Stimulated activated CD4-positive, alpha-beta T cell treated with anti-CD3 and anti-CD28 coated beads, Interleukin-15, amount 100 ng/mL, for 1 hour (primary cell): ENCODE measurements around the gene PKNOX2.

Experiments
- DNase-seq, 2 donors: peaks; one replicate each; pipeline ENCODE4 v3.0.0-alpha.2; 2020; ENCODE audit warnings: low read depth in 1 of 2, low spot score in 1 of 2

PKNOX2 gene

DNA sequence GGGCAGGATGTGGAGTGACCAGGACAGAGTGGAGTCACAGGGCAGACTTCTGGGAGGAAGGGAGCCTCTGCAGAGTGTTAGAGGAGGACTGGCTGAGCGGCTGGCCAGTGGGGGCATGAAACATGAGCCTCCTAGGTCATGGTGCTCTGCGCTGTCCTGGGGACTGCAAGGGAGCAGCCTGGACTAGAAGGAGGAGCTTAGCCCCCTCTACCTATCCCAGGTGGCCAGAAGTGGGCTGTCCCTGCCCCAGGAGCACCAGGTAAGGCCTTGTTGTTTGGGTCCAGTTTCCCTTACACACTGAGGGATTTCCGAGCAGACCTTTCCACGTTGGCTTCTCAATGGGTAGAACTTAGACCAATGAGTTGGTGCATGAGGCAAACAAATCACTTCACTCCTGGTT lies 7.4 kb downstream of the PKNOX2 start:
- no peak for DNase-seq

GRCh38 chr11:125173027-125173426 lies 8.5 kb downstream of the PKNOX2 start:
- DNase-seq, result no peak

DNA sequence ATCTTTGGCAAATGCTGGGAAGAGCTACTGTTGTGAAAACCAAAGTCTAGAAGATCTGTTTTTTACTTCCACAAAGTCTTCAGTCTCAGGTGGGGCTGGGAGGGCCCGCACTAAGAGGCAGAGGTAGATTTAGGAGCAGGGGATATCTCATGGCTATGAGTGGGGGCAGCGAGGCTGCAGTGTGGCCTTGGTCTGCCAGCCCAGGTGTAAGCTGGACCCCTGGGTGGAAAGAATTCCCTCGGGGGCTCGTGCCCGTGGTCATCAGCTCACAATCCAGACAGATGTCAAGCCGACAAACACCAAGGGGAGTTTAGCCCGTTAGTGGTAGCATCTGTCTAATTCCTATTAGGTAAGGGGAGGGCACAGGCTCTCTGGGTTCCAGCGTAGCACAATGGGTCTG lies 9.0 kb downstream of the PKNOX2 start:
- DNase-seq, result no peak

- DNase-seq, result no peak
These were observed 9.5 kb downstream of the PKNOX2 start for GRCh38 chr11:125174057-125174456.

- DNase-seq, result no peak
These were observed 10.1 kb downstream of the PKNOX2 start for GRCh38 chr11:125174686-125175085.

DNA sequence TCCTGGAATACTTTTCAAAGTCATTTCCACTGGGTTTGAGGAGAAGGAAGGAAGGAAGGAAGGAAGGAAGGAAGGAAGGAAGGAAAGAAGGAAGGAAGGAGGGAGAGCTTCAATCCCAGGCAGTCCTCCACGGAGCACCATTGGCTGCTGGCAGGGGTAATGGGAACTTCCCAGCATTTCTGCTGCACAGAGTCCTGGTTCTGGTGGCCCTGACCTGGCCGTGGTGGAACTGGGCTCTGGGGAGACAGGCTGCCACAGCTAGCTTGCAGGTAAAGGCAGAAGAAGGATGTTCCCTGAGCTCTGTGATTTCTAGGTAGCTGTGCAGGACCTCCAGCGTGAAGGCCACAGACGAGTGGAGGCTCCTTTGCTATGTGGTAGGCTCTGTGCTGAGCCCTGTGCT lies 10.6 kb downstream of the PKNOX2 start:
- DNase-seq, result no peak

DNA sequence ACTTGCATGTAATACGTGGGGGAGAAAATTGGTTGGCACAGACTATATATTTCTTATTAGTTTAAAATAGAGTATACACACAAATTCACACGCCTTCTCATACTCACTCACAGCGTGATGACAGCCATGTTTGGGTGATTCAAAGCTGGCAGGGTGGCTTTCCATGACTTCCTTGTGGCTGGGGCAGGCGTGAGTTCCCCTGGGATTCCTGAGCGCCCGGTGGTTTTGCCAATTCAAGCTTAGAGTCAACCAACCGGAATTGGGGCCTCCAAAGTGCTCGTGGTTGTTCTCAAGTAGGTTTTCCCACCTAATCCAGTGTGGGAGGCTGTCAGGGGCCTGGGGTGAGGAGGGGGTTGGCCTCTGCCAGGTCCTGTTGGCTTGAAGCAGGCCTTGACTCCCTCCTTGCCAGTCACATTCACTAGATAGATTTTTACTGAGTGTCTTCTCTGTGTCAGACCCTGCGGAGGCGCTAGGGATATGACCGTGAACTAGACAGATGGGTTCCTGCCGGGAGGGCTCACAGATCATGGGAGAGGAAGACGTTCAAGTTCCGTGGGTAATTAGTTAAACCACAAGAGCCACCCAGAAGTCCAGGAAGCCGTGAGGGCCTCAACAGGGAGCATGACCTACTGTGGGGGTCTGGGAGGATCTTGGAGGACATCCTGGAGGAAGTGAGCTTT lies 11.5 kb downstream of the PKNOX2 start:
- DNase-seq, result no peak

DNA sequence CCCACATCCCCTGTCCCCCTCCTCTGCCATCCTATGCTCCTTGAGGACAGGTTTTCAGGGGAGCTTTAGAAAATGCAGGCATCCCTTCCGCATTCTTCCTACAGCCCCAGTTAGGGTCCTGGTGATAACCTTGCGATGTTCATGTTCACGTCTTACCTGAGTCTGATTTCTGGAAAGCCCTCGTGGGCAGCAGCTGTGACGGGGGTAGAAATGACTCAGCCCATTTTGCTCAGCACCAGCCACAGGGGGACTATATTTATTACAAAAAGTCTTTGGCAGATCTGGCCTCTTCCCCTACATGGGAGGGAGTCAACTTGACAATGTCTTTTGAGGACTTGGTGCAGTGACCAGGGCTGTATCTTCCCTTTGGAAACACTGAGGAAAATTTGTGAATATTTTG lies 12.3 kb downstream of the PKNOX2 start:
- no peak for DNase-seq

- no peak for DNase-seq
These were observed 13.0 kb downstream of the PKNOX2 start for GRCh38 chr11:125177543-125177942.

DNA sequence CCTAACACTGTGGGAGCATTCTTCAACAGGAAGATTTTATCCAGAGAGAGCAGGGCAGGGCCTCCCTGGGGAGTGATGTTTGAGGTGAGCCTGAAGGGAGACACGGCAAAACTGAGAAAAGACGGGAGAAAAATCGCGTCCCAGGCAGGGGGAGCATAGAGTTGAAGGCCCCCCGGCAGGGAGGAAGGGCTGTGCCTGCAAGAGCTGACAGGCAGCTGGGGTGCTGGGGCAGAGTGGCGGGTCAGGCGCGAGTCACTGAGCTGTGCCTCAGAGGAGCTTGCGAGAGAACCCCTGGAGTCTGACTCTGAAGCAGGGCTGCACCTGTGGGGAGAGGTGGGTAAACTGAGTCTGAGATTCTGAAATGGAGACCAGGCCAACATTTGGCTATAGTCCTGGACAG lies 14.8 kb downstream of the PKNOX2 start:
- no peak for DNase-seq

- no peak for DNase-seq
These were observed 15.3 kb downstream of the PKNOX2 start for GRCh38 chr11:125179895-125180294.

DNA sequence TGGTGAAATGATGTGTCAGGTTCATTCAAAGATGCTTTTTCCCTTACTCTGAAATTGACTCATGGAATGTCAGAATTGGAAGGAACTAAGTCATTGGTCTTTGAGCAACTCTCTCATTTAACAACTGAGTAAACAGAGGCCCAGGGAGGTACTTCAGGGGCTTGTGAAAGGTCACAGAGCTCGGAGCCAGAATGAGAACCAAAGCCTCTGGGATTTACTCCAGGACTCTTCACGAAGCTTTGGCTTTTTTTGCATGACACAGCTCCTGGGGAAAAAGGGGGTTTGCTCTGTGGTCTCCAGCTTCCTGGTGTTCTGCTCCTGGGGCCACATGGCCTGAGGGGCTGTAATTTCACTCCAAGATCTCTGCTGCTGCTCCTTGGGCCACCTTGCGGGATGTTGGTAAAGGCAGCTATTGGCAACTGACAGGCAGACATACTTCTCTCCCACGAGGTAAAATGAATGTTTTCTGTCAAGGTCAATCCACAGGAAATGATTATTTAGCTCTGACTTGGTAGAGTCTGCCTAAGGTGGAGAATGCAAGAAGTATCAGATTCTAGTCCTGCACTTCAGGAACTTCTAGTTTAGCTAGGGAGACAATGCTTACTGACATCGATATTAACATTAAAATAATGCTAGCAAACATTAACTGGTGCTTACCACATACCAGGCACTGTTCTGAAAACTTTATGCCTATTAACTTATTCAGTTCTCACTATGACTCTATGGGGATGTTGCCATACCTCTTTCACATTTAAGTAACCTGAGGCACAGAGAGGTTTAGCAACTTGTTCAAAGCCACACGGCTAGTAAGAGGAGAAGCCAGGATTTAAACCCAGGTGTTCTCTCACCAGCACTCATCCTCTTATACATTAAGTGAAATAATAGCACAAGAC lies 16.1 kb downstream of the PKNOX2 start:
- DNase-seq, result no peak

DNA sequence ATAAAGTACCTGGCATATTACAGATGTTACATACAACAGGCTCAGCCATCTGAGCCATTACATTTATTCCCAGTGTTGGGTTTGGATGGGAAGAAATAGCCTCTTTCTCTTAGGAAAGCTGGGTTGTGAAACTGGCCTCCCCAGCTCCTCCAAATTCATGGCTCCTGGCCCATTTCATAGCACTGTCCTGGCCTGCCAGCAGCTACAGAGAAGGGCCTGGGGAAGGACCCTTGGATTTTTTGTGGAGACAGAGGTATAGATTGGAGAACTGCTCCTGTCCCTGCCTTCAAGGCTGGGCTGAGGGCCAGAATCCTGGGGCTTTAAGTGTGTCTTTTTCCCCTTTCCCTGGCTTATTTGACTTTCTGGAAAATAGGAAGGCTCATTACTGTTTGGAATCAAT lies 18.0 kb downstream of the PKNOX2 start:
- no peak for DNase-seq

GRCh38 chr11:125183641-125184040 lies 19.1 kb downstream of the PKNOX2 start:
- DNase-seq, result no peak

DNA sequence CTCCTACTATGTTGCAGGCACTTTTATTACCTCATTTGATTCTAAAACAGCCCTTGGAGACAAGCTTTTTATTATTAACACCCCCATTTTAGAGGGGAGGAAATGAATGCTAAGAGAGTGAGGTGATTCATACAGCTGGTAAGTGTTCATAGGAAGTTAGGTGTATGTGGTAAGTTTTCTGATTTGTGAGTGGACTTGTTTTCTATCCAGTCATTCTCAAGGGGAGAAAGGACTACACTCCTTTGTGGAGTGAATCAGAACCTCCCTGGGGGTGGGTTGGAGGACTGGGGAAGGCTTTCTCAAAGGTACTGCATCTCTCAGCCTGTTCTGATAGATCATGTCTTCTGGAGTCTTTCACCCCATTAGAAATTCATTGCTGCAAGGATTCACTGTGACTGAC lies 23.5 kb downstream of the PKNOX2 start:
- DNase-seq, result no peak

DNA sequence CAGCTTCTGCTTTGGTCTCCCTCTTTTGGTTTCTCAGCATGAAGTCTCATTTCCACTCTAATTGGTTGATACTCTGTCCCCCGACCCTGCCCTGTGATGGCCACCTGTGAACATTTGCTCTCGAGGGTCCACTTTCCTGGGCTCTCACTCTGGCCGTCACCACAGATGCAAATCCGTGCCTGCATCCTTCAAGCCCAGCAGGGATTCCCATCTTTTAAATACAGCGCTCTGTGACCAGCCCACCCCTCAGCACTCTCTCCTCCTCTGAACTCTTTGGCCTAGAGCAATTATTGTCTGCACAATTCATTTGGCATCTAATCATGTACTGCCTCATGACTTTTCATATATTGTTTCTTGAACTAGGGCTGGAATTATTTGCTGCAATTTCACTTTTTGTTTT lies 26.0 kb downstream of the PKNOX2 start:
- no peak for DNase-seq

- DNase-seq, result no peak
These were observed 27.6 kb downstream of the PKNOX2 start for GRCh38 chr11:125192183-125192582.

- no peak for DNase-seq
These were observed 28.3 kb downstream of the PKNOX2 start for GRCh38 chr11:125192717-125193415.

DNA sequence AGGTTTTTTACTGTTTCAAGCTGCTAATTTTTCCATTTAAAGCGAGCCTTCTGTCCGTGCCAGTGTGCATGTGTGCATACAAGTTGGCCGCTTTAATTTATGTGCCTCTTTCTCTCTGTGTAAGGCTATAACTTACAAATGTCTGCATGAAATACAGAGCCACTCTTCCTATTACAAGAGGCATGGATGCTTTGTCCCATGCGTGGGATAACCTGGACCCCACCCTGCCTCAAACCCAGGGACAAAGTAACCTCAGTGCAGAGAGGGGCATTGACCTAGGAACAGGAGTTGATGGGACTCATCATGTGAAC lies 28.8 kb downstream of the PKNOX2 start:
- DNase-seq, result no peak

GRCh38 chr11:125193841-125194240 lies 29.3 kb downstream of the PKNOX2 start:
- no peak for DNase-seq

- DNase-seq, result no peak
These were observed 35.4 kb downstream of the PKNOX2 start for GRCh38 chr11:125199915-125200314.

DNA sequence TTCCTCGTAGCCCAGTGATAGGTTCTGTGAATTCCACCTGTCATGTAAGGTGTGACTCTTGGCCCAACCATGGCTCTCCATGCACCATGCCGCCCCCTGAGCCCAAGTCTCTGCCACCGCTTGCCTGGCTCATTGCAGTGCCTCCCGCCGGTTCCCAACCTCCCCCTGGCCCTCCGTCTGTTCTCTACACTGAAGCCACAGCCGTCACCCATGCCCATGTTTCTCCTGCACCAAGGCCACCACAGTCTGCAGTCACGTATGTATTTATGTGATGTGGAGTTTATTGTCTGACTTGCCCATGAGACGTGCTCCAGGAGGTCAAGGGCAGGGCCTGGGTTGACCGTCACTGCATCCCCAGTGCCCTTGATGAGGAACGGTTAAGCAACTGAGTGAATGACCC lies 35.9 kb downstream of the PKNOX2 start:
- no peak for DNase-seq
